BJ (cell line): ENCODE measurements around the gene UPK3A. TPM values are rescaled to one million over a fixed set of nuclear protein-coding genes. Genes with fewer than 3 reads are reported as not detected.

Source experiments
- CTCF ChIA-PET: fragments of 350-600 bp; formaldehyde crosslinking; extraction: SDS; loops from one replicate; lab custom pipeline; 2021; ENCODE audit warnings: antibody characterized with exemption, inconsistent platforms; lab: Yijun Ruan, JAX
- POLR2A ChIA-PET: fragments of 300-600 bp; sonication (Branson Sonifier 250); formaldehyde crosslinking; extraction: SDS; loops from one replicate; lab custom pipeline; 2021; ENCODE audit warnings: antibody characterized with exemption; lab: Charles Lee
- DNase-seq: peaks from one replicate; pipeline ENCODE4 v3.0.0-alpha.2; 2011; ENCODE audit warnings: low read depth
- H3K27me3 ChIP-seq: 2 replicates; pipeline ENCODE4 v1.6.0; 2011; ENCODE audit warnings: low read length; ENCODE audit not compliant: control insufficient read depth, insufficient read depth
- H3K36me3 ChIP-seq: 2 replicates; pipeline ENCODE4 v1.5.1; 2011; ENCODE audit warnings: low read length; ENCODE audit not compliant: control insufficient read depth, insufficient read depth
- H3K4me3 ChIP-seq: 2 replicates; pipeline ENCODE4 v1.5.1; 2011; ENCODE audit warnings: low read depth, mild to moderate bottlenecking, control low read depth, low read length
- polyA plus RNA-seq: library from polyadenylated mRNA; depleted of rRNA; stranded (reverse); fragments of >200 nt; gene quantifications from 2 replicates; pipeline ENCODE4 v1.2.3, GENCODE V29; 2011
- TF ChIP-seq, protein P1 (sequence below): IDR thresholded peaks from 2 replicates; pipeline ENCODE4 v1.5.1; 2011; ENCODE audit warnings: low read depth, mild to moderate bottlenecking, control low read depth, inconsistent platforms, low read length, moderate library complexity; ENCODE audit not compliant: insufficient read depth

Gene UPK3A
- polyA plus RNA-seq, 1 experiment, result not detected

DNA sequence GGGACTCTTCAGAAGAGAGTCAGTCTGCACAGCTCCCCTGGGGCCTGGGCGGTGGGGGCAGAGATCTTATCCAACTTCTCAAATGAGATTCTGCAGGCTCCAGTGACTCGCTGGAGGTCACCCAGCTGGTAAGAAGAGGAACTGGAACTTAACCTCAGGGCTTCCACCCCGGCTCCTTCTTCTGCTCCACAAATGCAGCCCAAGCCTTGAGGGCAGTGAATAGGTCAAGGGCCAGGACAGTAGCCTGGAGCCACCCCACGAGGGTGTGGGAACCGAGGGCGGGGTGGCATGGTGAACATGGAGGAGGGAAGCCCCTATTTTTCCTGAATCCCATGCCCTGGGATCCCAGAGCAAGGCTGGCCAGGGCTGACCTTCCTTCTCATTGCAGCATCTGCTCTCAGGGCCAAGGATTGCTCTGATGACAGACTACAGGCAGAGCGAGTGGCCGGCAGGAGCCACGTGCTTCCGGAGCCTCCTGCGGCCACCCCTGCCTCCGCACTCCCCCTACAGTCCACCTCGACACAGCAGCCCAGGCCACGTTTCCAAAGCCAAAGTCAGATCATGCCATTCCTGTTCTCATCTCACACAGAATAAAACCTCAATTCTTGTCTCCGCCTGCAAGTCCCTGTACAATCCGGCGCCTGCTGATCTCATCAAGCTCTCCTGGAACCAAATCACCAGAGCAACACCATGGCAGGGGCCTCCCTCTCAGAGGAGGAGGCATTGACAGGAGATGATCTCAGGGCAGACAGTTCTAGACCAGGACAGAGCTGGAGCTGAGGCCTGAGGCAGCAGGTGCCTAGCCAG lies 21.1 kb upstream of the UPK3A start:
- ChIA-PET CTCF (interaction anchor here (0.7 to 4.8 kb wide), 9 partner anchors 11 to 168 kb away, joined by 3 to 56 read pairs (median 3); no protein-coding TSS in a partner anchor), POLR2A (no interaction called here)
- no peaks in the 10 kb centered on the region for H3K27me3 ChIP-seq
- H3K4me3 ChIP-seq, result no peak overlapping the region
- H3K36me3 ChIP-seq, result no peaks in the 10 kb centered on the region
- TF ChIP-seq, protein P1, sequence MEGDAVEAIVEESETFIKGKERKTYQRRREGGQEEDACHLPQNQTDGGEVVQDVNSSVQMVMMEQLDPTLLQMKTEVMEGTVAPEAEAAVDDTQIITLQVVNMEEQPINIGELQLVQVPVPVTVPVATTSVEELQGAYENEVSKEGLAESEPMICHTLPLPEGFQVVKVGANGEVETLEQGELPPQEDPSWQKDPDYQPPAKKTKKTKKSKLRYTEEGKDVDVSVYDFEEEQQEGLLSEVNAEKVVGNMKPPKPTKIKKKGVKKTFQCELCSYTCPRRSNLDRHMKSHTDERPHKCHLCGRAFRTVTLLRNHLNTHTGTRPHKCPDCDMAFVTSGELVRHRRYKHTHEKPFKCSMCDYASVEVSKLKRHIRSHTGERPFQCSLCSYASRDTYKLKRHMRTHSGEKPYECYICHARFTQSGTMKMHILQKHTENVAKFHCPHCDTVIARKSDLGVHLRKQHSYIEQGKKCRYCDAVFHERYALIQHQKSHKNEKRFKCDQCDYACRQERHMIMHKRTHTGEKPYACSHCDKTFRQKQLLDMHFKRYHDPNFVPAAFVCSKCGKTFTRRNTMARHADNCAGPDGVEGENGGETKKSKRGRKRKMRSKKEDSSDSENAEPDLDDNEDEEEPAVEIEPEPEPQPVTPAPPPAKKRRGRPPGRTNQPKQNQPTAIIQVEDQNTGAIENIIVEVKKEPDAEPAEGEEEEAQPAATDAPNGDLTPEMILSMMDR, result peak; percentile 93
- DNase-seq, result no peak

DNA sequence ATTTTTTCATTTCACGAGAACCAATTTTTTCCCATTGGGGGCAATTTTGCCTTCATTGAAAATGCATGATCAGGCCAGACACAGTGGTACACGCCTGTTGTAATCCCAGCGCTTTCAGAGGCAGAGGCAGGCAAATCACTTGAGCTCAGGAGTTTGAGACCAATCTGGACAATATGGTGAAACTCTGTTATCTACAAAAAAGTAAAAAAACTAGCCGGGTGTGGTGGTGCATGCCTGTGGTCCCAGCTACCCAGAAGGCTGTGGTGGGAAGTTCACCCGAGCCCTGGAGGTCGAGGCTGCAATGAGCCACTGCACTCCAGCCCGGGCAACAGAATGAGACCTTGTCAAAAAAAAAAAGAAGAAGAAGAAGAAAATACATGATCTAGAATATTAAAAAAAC lies 19.2 kb upstream of the UPK3A start:
- TF ChIP-seq, protein P1, result no peak

DNA sequence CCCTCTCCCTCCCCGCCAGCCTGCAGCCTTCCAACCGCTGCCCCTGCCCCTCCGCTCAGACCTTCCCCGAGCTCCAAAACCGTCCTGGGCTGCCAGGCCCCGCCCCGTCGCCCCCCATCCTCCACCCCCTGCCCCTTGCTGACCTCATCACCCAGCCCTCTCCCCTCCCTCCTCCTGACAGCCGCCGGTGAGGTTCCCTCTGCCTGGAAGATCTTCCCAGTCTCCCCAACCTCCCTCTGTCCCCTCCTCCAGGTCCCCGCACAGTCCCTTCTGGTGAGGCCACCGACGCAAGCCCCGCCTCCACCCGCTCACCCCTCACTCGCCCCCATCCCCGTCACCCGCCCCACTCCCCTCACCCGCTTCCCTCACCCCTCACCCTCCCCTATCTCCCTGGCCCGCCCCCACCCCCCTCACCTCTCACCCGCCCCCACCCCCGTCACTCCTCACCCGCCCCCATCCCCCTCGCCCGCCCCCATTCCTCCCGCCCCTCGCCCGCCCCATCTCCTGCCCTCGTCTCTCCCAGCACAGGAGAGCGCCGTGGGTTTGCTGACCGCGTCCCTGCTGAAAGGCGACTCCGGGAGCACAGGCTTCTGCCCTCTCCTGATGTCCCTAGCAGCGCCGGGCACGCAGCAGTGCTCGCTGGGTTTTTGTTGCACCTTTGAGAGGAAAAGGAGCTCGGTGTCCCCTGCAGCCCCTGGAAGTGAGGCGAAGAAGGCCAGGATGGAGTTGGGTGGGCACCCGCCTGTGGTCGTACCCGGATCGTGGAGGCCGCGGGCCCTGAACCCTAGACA lies 16.4 kb upstream of the UPK3A start:
- ChIA-PET POLR2A (interaction anchor here (0.6 kb wide), 1 partner anchor 22 kb away, joined by 6 read pairs; no protein-coding TSS in a partner anchor), CTCF (interaction anchor here (0.6 to 2.2 kb wide), 10 partner anchors 16 to 285 kb away, joined by 3 to 11 read pairs (median 4); no protein-coding TSS in a partner anchor)
- TF ChIP-seq, protein P1, result no peak
- Histone ChIP-seq H3K36me3 (no peaks in the 10 kb centered on the region), H3K4me3 (peak overlapping the region; percentile 54), H3K27me3 (peaks cover 6% of the 10 kb centered on the region)
- no peak for DNase-seq

More for the DNA sequence above, 19.2 kb upstream of the UPK3A start:
- Histone ChIP-seq H3K36me3 (no peaks in the 10 kb centered on the region), H3K27me3 (peaks cover 5% of the 10 kb centered on the region), H3K4me3 (no peak overlapping the region)
- ChIA-PET CTCF (interaction anchor here (1.1 kb wide), 1 partner anchor 20 kb away, joined by 3 read pairs; no protein-coding TSS in a partner anchor), POLR2A (no interaction called here)
- DNase-seq, result no peak

DNA sequence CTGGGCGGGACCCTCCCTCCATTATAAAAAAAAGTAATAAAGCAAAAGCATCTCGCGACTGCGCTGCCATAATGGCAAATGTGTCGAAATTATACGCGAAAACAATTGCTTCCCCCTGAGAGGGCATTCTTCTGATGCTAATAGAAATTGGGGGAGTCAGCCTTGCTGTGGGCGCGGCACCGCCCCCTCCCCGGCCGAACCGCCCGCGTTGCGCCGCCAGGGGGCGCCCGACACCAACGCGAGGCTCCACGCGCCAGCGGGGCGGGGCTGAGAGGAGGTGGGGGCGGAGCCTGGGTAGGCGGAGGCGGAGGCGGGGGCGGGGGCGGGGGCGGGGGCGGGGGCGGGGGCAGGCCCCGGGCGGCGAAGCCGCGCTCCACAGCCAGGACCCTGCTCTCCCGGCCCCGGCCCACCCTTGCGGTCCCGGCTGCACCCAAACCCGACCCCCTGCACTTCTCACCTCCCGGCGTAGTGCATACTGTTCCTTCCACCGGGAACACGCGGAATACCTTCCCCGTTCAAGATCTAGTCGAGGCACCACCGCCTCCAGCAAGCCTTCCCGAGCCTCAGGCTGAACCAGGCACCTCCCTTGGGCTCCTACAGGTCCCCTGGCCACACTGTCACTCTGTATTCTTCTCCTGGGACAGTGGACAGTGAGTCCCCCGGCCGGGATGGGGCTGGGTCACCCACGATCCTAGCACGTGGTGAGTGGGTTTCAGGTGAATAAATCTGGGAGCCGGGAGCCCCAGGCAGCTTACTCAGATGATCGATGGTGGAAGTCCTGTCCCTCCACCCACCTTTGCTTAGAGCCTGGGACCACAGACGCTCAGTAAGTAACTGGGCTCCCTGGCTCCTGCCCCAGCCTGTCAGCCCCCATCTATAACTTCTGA lies 15.5 kb upstream of the UPK3A start:
- POLR2A ChIA-PET, result no interaction called here
- TF ChIP-seq, protein P1, result peak; percentile 48
- peak overlapping the region; percentile 54 for H3K4me3 ChIP-seq
- no peak for DNase-seq
- H3K27me3 ChIP-seq, result peaks cover 6% of the 10 kb centered on the region
- no peaks in the 10 kb centered on the region for H3K36me3 ChIP-seq
- CTCF ChIA-PET, result interaction anchor here (0.7 to 2.2 kb wide), 7 partner anchors 57 to 285 kb away, joined by 3 to 4 read pairs (median 3); no protein-coding TSS in a partner anchor
